CD4-positive, alpha-beta T cell treated with Interleukin-15 for 1 hour (primary cell): ENCODE results near the gene ZNF394.

ENCODE experiments used
- DNase-seq: peaks from one replicate; pipeline ENCODE4 v3.0.0-alpha.2; 2020

Gene ZNF394

DNA sequence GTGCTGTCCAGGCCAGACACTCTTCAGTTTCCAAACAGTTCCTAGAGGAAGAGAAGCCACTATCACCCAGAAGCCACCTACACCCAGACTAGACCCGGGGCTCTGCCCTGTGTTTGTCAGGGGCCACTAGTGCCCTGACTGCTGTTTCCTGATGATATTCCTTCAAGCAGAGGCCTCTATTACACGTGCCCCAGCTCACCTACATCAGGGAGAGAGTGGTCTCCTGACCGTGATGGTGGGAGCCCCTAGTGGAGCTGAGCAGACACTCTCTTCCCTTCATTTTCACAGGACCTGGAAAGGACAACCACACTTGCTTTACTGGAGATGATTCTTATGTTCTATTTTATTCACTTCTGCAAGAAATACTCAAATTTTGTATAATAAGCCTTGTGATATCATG is 9.2 kb downstream of the ZNF394 start:
- DNase-seq, result no peak

DNA sequence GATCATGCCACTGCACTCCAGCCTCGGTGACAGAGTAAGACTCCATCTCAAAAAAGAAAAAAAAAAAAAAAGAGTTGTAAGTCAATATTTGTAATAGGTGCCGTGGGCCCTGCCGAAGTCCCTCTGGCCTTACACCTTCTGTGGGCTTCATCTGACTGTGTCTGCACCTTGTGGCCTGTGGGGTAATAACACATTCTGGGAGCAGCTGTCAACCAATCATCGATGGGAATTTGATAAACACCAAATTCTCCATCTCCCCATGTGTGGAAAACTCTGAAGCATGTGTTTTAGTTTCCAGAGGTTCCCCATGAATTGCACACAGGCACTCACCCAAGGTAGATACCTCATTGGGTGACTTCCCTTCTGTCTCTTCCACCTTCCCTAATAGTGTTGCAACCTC is 10.8 kb downstream of the ZNF394 start:
- DNase-seq, result no peak

DNA sequence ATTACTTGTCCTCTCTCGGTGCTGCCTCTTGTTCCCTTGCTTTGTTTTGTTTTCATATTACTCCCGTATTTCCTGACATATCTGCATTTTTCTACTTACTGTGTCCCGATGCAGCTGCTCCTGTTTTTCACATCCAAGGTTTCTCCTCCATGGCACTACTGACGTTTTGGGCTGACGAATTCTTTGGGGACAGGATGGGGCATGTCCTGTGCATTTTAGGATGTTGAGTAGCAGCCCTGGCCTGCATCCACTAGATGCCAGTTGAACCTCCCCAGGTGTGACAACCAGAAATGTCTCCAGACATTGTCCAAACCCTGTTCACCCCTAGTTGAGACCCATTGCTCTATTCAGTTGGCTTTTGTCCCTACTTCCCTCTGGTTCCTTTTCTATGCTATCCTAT is 15.0 kb downstream of the ZNF394 start:
- DNase-seq, result no peak

DNA sequence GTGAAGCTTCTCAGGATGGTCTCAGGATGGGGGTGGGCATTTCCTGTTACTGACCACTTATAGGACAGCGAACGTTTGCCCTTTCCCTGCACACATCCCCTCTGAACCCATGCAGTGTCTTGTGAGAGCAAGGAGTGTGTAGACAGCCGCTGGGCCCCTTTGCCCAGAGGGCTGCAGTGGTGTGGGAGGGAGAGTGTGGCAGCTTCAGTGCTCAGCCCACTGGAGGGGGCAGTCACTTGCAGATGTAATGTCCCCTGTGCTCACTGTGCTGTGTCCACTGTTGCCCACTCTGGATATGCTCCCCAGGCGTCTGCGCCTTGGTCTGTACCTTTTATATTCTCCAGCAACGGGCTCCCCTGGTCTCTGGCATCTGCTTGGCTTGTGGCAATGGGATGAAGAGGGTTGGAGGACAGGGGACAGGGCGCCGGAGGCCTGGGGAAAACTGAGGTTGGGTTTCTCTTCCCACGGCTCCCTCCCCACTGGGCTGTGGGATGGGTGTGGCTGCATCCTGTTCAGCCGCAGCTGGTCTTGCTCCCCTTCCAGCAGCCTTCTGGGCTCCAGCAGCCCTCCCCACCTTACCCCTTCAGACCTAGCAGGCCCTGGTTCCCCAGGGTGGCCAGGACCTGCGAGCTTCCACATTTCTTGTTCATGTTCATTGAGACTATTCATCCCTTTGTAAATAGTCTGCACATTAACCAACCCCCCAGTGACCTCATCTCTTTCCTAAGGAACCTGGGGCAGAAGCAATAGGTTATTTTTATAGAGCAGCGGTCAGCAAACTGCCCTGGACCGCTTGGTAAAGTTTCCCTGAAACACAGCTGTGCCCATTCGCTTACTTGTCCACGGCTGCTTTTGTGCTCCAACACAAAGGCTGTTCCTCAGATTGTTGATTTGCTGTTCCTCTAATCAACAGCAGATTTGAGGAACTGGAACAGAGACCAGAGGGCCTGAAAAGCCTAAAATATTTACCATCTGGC is 21.3 kb downstream of the ZNF394 start:
- no peak for DNase-seq

DNA sequence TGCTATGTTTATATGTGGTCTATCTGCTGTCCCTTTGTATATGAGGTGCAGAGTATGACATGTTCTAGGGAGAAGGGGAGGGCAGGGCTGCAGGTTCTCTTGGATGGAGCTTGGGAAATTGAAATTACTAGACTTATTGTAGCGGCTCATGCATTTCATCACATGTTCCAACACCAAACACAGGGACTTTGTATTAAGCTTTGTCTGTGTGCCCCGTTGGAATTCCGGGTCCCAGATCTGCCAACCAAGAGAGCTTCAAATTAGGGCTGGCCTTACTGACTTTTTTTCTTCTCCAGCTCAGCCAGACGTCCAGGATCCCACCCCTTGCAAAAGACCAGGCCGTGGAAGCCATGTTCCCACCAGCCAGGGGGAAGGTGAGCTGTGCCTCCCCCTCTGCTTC is 24.0 kb downstream of the ZNF394 start:
- DNase-seq, result no peak

DNA sequence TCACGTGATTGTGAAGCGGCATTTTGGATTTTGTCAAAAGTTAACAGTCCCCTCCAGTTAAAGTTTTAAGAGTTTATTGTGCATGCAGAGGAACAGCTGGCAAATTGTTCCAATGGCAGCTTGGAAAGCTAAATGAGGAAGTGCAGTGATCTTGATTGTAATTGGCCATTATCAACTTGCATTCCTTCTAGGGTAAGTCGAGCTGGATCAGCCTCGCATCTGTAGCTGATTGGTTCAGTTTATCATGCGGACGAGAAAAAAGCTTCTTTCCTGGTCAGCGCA is 26.8 kb downstream of the ZNF394 start:
- no peak for DNase-seq

DNA sequence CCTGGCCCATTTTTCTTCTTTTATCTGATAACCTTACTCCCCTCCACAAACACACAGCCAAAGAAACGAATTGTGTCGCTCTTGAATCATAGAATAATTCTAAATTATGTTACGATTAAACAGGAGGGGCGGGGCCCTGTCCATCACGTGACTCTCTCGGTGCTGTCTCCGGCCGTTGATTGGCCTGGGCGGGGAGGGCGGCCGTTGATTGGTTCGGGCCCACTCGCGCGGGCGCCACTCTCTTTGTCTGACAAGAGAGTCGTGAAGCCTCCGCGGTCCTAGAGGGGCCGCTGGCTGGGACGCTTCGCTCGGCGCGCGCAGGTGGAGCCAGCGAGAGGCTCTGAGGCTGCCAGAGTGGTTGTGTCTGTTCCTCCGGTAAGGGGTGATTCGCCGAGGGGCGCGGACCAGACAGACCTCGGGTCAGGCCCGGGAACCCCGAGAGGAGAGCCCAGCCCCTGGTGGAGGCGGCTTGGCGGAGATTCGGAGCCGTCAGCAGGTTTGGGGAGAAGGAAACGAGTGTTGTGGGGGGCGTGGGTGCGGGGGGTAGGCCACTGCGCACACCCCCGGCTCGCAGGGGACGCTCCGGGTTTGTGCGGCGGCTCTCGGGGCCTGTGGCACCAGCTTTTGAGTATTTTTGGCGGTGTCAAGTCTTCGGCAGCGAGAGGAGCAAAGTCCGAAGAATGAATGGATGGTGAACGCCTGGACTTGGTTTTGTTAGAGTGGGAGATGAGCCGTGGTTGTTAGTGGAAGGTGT is 27.3 kb downstream of the ZNF394 start, which contains the start of gene ZNF789:
Gene ZNF789, plus strand, starts transcription at position 330 of the 754 bp plus-strand sequence. CDS start 3,567 bp downstream, outside the sequence.
- peak; percentile 97 for DNase-seq

DNA sequence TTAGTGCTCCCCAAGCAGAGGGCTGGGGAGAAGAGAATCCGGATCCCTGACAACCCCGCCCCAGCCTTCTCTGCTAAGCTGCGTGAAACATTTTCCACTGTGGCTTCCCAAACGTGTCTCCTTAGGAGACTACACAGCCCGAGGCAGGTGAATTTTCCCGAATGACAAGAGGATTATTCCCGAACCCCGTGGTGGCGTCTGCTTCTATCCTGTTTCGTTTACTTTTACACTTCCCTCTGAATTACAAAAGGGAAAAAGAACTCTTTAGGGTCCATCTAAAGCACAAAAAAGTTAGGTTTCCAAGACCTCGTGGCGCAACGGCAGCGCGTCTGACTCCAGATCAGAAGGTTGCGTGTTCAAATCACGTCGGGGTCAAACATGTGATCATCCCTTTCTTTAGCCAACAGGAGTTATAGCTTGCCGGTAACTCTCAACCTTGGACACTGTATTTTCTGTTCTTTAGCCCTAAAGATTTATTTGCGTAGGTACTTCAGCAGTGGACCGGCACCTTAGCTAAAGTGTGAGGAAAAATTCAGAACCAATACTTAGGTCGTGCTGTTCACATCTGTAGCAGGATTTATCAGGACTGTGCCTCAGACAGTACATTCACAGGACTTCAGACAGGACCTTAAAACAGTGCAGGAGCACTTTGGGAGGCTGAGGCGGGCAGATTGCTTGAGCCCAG is 30.6 kb downstream of the ZNF394 start:
- no peak for DNase-seq

DNA sequence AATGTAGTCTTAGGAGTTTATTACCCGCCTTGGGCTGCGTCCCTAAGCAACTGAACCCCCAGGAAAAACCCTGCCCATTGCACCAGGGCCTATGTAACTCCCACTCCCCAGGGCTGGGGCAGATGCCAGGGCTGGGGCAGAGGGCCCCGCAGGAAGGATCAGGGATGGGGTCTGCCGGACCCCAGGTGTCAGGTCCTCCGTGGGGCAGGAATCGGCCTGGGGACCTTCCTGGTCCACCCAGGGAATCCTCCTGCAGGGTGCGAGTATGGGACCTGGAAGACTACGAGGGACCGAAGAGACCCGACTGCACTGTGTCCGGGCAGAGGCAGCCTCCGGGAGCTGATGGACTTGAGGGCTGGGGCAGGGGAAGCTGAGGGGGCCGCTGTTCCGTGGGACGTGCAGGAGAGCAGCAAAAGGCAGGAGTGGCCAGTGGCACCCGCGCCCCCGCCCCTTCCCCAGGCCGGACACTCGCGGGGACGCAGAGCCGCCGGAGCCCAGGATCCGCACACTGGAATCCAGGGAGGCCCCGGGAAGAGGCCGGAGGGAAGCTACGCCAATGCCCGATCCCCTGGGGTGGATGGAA is 31.7 kb downstream of the ZNF394 start:
- no peak for DNase-seq

DNA sequence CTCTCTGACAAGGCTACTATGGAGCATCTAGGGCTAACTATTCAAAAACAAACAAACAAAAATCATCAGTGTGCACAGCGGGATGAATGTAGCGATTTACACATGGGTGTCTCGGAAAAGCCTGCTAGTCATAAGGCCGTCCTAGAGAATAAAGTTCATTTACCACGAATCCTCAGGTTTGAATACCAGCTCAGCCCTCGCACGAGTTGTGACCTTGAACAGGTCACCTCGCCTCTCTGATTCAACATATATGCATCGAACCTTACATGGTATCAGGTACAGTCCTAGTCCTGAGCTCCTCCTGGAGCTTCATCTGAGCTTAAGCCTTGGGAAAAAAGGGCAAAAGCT is 34.7 kb downstream of the ZNF394 start:
- no peak for DNase-seq

DNA sequence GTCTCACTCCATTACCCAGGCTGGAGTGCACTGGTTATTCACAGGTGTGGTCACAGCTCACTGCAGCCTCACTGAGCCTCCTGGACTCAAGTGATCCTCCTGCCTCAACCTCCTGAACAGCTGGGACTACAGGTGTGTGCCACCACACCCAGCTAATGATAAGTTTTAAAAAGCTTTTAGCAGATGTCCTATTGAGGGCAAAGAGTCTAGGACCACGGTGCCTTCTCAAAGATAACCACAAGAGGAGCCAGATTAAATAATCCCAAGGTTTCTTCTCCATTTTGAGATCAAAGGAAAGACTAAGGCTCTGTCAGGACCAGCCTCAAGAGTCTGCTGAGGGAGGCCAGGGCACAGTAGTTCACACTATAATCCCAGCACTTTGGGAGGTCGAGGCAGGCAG is 38.9 kb downstream of the ZNF394 start:
- no peak for DNase-seq

DNA sequence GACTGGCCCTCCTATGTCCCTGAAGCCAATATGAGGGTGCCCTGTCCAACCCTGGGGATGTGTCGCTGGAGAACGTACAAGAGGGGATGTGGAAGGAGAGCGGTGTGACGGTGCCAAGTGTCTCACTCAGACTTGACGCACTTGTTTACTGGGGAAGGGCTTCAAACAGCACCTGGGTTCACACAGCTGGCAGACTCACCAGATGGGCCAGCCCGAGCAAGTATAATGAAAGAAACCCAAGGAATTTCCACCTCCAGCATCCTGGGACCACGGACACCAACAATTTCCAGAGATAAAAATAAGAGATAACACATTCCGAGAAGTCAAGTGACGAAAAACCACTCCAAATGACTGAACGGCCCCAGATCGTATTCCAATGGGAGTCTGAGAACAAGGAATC is 39.4 kb downstream of the ZNF394 start:
- DNase-seq, result no peak

DNA sequence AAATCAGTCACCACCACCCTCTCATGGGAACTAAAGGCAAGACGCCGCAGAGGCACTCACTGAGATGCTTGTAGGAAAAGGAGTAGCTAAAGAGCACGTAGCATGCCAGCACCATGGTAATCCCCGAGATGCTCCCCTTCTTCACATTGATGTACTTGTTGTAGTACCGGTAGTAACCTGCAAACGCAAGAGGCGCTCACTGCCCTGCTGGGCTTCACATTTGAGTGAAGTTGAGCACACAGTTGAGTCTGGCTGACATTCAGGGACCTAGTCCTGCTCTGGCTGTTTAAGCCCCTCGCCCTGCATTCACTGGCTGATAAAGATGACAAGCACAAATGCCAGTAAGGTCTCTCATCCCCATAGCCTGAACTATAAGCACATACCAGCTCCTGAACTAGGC is 41.0 kb downstream of the ZNF394 start:
- no peak for DNase-seq

DNA sequence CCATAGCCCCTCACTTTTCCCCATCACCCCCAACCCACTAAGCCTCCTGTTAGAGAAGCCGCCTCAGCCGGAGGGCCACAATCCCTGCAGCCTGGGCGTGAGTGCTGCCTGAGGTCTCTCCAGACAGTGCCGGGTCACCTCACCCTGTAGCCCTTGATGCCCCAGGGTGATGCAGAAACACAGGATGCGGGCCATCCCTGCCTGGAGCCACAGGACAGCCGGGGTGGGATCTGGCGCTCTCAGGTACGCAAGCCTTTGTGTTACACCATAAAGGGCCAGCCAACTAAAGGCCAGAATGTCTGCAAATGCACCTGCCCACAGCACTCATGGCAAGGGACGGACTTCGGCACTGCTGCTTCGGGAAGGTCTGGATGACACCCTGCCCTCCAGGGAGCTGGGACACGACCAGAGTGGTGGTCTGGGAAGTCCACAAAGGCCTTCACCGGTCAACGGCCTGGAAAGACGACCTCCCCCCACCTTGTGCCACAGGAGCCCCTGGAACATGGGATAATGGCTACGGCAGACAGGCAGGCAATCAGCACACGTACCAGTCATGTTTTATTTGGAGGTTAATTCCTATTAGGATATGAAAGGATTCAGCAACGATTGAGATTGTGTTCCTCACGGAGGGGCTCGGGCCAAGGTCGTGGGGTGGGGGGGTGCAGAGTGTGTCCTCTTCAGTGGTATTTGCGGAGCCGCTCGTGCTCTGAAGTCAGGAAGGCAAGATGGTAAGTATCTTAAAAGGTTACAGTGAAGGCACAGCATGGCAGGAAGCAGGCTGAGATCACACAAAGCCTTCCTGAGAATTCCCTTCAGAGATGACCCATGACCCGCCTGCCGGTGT is 42.2 kb downstream of the ZNF394 start:
- no peak for DNase-seq

DNA sequence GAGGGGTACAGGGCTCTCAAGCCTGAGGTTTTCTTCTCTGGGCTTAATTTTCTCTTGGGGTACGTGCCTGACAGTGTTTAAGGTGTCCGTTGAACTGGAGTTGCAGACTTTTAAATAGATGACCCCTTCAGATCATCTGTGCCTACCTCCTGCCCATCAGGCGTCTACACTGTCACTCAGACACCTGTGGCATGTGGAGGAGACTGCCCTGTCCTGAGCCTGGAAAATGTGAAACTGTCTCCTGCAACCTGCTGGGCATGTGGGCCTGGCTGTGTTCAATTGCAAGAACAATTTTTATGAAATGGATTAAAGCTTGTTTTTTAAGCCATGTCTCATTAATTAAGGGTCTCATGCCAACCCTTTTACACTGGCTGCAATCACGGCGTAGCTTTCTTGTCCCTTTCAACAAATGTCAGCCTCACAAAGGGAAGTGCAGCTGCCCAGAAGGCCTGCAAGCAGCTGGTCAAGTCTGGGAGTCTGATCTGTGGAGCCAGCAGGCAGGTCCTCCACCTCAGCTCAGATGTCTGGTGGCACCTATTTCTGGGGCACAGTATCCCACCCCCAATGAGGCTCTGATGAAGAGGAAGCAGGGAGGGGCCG is 42.9 kb downstream of the ZNF394 start:
- no peak for DNase-seq

DNA sequence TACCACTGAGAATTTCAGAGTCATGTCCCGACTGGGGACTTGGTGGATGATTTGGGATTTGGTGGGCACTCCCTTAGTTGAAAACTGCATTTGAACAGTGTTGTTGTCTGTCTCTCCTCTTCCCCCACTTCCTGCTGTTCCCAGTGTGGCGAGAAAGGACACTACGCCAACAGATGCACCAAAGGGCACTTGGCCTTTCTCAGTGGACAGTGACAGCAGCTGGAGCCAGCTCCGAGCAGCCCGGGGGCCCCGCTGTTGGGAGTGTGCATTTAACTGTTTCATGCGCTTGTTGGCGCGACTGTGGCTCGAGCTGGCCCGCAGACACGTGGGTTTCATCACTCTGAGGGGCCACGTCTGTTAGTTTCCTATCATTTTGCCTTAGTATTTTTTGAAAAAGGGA is 43.8 kb downstream of the ZNF394 start:
- no peak for DNase-seq

DNA sequence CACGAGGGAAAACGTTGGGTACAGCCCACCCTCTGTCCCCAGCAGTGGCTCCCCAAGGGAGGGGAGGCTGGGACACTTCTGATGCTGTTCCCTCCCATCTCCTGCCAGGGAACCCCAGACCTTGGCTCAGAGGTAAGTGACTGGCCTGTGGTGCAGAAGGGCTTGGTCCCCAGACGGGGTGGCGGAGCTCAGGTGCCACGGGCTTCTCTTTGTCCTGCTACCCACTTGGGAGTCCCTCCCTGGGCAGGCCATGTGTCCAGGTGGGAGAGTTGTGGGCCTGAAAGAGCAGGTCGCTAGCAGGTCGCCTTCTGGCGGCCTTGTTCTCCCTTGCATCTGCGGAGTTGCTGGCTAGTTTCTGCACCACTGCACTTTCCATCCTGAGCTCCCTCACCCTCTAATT is 44.2 kb downstream of the ZNF394 start:
- no peak for DNase-seq

DNA sequence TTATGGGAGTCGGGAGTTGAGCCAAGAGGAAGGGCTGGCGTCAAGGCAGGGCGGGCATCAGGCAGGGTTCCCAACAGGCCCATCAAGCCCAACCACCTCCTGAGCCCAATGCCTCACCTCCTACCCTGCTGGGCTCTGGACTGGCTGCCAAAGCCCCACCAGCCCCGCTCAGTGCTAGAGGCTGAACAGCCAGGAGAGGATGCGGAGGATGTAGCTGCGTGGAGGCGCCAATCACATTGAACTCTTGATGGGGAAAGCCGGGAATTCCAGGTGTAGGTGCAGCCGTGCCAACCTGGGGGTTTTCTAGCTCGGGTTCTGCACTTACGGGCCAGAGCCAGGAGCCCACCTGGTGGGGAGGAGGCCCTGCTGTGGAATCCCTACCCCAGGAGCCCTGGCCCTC is 47.0 kb downstream of the ZNF394 start:
- DNase-seq, result no peak

DNA sequence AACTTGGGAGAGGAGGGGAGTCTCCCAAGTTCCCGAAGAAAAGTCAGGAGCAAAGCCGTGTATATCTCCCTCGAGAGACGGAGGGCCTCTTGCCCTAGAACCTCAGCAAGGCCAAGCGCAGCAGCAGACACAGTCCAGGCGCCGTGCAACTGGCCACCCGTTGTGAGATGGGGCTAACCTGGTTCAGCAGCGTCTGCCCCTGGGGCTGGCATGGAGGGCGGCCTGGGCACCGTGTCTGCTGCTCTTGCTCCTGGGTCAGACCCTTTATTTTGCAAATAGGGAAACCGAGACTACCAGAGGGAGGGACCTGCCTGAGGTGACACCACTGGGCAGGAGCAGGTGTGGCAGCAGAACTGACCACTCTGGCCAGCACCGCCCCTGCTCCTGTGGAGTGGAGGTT is 47.5 kb downstream of the ZNF394 start:
- no peak for DNase-seq

DNA sequence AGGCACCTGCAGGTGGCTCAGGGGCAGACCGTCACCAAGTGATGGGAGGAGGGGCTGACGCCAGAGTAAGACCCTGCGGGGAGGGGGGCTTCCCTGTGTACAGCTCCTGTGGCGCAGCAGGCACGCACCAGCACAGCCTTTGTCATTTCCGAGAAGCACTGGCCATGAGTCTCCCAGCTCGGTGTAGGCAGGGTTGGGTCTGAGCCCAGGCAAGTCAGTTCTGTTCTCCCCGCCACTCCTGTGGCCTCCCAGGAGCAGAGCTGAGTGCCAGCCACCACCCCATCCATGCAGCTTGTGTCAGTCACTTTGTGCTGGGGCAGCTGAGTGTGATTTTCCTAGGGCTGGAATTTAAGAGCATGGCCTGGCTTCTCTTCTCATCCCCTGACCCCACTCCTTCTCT is 48.1 kb downstream of the ZNF394 start:
- no peak for DNase-seq

DNA sequence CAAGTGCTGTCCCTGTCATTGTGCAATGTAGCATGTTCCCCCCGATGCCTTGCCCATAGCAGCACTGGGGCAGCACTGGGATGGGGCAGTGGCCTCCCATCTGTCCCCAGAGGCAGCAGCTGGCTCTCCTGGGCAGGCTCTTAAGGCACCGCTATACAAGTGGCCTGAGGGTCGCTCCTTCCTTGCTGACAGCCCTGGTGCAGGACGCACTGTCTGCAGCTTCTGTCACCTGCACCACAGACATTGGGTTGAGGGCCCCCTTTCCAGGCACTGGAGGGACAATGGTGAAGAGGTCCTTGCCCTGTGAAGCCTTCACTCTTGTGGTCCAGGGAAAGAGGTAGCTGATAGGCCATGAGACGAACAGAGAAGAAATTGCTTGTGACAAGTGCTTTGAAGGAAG is 50.8 kb downstream of the ZNF394 start:
- no peak for DNase-seq

DNA sequence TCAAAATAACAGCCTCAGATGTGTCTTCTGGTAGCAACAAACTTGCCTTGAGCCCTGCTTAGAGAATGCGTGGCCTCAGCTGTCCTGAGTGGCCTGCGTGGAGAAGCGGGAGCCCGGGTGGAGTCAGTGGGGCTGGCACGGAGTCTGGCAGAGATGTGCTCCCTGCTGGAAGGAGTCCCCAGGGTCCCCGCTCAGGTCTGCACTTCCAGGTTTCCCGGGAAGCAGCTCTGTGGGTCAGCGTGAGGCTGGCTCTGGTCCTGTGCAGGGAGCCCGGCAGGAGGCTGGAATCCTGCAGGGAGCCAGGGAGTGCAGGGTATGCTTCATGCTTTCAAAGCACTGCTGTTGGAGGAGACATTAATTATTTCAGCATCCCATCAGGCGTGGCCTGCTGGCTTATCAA is 51.2 kb downstream of the ZNF394 start:
- DNase-seq, result no peak
